Measurements from ENCODE around the gene ZNF236. TPM values are rescaled to one million over a fixed set of nuclear protein-coding genes. Genes with fewer than 3 reads are reported as not detected.

The ZNF236 gene
- total and polyA plus RNA-seq, 2 of the 13 experiments (the other 11 are each of a cell fraction or from before 2014, with no cell fraction given), result 3.0 to 7.2 TPM

DNA sequence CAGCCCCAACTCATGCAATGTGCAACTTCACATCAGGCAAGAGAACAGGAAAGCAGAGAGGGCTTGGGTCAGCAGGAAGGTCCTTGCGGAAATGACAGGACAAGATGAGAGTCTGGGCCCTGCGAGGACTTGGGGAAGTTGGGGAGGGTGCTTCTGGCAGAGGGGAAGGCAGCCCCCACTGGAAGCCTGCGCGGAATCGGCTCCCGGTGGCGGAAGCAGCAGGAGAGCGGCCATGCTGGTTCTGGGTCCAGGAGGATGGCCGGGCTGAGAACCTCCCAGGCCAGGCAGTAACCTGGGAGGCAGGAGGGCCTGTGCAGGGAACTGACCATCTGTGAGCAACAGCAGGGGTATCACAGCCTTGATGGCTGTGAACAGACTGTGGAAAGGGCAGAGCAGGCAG is 197.3 kb downstream of the ZNF236 start (continued):
- TF ChIP-seq ZNF546 (CRISPR knock-in tag; conservative IDR thresholded peaks at IDR 0.05), result no peak

Small RNA genes within 50 kb of the gene (small RNA-seq; reads per million reads assigned to genes)
- gene RF00017 (ENCODE audit: insufficient read depth in 2 of 3, insufficient read length in 3 of 3, low read depth in 2 of 3, low replicate concordance in 1 of 3) (0 reads per million in 3 experiments), gene RNU6-346P (ENCODE audit: insufficient read depth in 2 of 3, insufficient read length in 3 of 3, low read depth in 2 of 3, low replicate concordance in 1 of 3) (0.20 to 1.9 (median 0.65) reads per million in 3 experiments)
